ENCODE measurements around the gene HAUS6.

DNA sequence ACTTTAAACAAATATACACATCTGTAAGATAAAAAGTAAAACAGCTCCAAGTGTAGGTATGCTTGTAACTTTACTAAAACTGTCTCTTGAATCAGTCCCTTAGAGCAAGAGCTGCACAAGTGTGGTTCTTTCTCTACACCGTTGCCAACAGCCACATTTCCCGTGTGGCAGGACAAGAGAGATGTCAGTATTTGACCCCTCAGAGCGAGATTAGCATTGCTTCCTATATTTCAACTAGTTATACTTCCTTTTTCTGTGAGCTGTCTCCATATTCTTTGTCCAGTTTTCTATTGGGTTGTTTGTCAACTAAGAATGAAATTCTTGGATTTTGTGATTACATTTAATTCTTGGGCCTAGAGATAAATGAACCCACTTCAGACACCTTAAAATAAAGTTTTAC, 16.5 kb upstream of the HAUS6 start:
- TF ChIP-seq, protein P1, sequence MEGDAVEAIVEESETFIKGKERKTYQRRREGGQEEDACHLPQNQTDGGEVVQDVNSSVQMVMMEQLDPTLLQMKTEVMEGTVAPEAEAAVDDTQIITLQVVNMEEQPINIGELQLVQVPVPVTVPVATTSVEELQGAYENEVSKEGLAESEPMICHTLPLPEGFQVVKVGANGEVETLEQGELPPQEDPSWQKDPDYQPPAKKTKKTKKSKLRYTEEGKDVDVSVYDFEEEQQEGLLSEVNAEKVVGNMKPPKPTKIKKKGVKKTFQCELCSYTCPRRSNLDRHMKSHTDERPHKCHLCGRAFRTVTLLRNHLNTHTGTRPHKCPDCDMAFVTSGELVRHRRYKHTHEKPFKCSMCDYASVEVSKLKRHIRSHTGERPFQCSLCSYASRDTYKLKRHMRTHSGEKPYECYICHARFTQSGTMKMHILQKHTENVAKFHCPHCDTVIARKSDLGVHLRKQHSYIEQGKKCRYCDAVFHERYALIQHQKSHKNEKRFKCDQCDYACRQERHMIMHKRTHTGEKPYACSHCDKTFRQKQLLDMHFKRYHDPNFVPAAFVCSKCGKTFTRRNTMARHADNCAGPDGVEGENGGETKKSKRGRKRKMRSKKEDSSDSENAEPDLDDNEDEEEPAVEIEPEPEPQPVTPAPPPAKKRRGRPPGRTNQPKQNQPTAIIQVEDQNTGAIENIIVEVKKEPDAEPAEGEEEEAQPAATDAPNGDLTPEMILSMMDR (IDR thresholded peaks at IDR 0.05; ENCODE audit: insufficient read depth, low read depth, low read length): no peak
- TF ChIP-seq EZH2 (IDR thresholded peaks at IDR 0.05; ENCODE audit: insufficient read depth, low read length): no peak
